K562 (cell line): ENCODE data around the gene GNG11. TPM values are rescaled to one million over a fixed set of nuclear protein-coding genes. Genes with fewer than 3 reads are reported as not detected.

Source experiments
- ATAC-seq: fragments of 200-7000 bp; cut with Tn5 transposase; 3 replicates; pipeline ENCODE4 v1.9.1; 2020; ENCODE audit warnings: moderate library complexity
- BruUV-seq: library from RNA; stranded (reverse); fragments of 400-500 nt; replicated peaks from 2 replicates; lab custom pipeline; 2021; lab: Mats Ljungman, UMichigan
- CTCF ChIA-PET: fragments of 300-600 bp; formaldehyde crosslinking; extraction: SDS; loops from one replicate; lab custom pipeline; 2021; ENCODE audit warnings: low intra/inter-chr PET ratio; lab: Yijun Ruan, JAX
- POLR2A ChIA-PET: fragments of 300-600, 350-650 bp; sonication (Branson Sonifier 250); formaldehyde crosslinking; extraction: SDS; loops from one replicate; lab custom pipeline; 2021; ENCODE audit warnings: antibody characterized with exemption, inconsistent platforms; lab: Yijun Ruan, JAX
- DNase-seq, 4 experiments: peaks; one replicate each; pipeline versions ENCODE4 v3.0.0 to v3.0.0-alpha.2; 2011 to 2018; ENCODE audit warnings: low spot score in 3 of 4, mixed read lengths in 3 of 4; ENCODE audit errors: extremely low read depth in 1 of 4
- FAIRE-seq: peaks from 2 replicates; lab custom pipeline; 2011; peaks lifted over from hg19 to GRCh38; lab: Jason Lieb, UNC
- H2AFZ ChIP-seq: 2 replicates; pipeline ENCODE4 v1.6.0; 2011; ENCODE audit warnings: low read depth, low read length, control low read depth, inconsistent platforms
- H3K27ac ChIP-seq: fragments of 200-600 bp; 3 replicates; pipeline ENCODE4 v1.8.0; 2011; ENCODE audit warnings: low read depth, mild to moderate bottlenecking, control low read depth, inconsistent platforms, low read length, moderate library complexity, mixed read lengths; ENCODE audit errors: extremely low read depth
- H3K27me3 ChIP-seq, 2 experiments: fragments of 300-600 bp in 1 of 2; 2 replicates in 1 of 2; 3 replicates in 1 of 2; pipeline versions ENCODE4 v1.6.0 to v1.8.0; 2011; ENCODE audit warnings: inconsistent platforms in 2 of 2, low read length in 2 of 2, mild to moderate bottlenecking in 1 of 2, mixed read lengths in 1 of 2, moderate library complexity in 1 of 2; ENCODE audit not compliant: control insufficient read depth in 2 of 2, insufficient read depth in 2 of 2
- H3K36me3 ChIP-seq: fragments of 300-600 bp; 3 replicates; pipeline ENCODE4 v1.8.0; 2011; ENCODE audit warnings: mild to moderate bottlenecking, low read length, inconsistent platforms; ENCODE audit not compliant: control insufficient read depth, insufficient read depth
- H3K4me1 ChIP-seq, 2 experiments: fragments of 200-600 bp in 1 of 2; replicated peaks in 1 of 2; 2 replicates in 1 of 2; 3 replicates in 1 of 2; pipeline versions ENCODE4 v1.5.1 to v1.8.0; 2011; ENCODE audit warnings: inconsistent platforms in 2 of 2, low read length in 2 of 2, mild to moderate bottlenecking in 1 of 2, mixed read lengths in 1 of 2, moderate library complexity in 1 of 2; ENCODE audit not compliant: control insufficient read depth in 2 of 2, insufficient read depth in 2 of 2
- H3K4me2 ChIP-seq: 2 replicates; pipeline ENCODE4 v1.6.1; 2011; ENCODE audit warnings: low read length, control low read depth, inconsistent platforms, mixed read lengths; ENCODE audit not compliant: insufficient read depth
- H3K4me3 ChIP-seq: fragments of 200-600 bp; sonication (generic), shearing (Covaris generic); 2 replicates; pipeline ENCODE4 v1.5.1; 2016; ENCODE audit warnings: control low read depth, inconsistent platforms
- H3K79me2 ChIP-seq: fragments of 200-600 bp; 3 replicates; pipeline ENCODE4 v1.8.0; 2011; ENCODE audit warnings: low read length, inconsistent platforms; ENCODE audit not compliant: control insufficient read depth, insufficient read depth
- H3K9ac ChIP-seq, 2 experiments: 2 replicates each; pipeline versions ENCODE4 v1.6.0 to v1.6.1; 2011; ENCODE audit warnings: low read depth in 2 of 2, low read length in 2 of 2, control low read depth in 1 of 2, inconsistent platforms in 1 of 2, mild to moderate bottlenecking in 1 of 2, mixed read lengths in 1 of 2; ENCODE audit not compliant: insufficient read depth in 1 of 2
- H3K9me1 ChIP-seq: one replicate; pipeline ENCODE4 v1.6.0; 2011; ENCODE audit warnings: inconsistent platforms, mild to moderate bottlenecking, low read length, moderate library complexity; ENCODE audit not compliant: control insufficient read depth, insufficient read depth
- H3K9me3 ChIP-seq: replicated peaks from 2 replicates; pipeline ENCODE4 v1.5.1; 2011; ENCODE audit warnings: low read depth, low read length, inconsistent platforms; ENCODE audit not compliant: control insufficient read depth, insufficient read depth
- H4K20me1 ChIP-seq: replicated peaks from 2 replicates; pipeline ENCODE4 v1.6.1; 2011; ENCODE audit warnings: low read length, inconsistent platforms, mixed read lengths; ENCODE audit not compliant: control insufficient read depth, insufficient read depth
- E2F1 ChIP-seq: sonication (generic); formaldehyde crosslinking; IDR thresholded peaks from 2 replicates; pipeline ENCODE4 v1.8.1; 2023; ENCODE audit warnings: mild to moderate bottlenecking, missing genetic modification reagents, moderate library complexity
- EZH2 ChIP-seq: IDR thresholded peaks from 2 replicates; pipeline ENCODE4 v1.6.1; 2012; ENCODE audit warnings: low read depth, mild to moderate bottlenecking, inconsistent platforms, low read length, borderline replicate concordance
- NELFE ChIP-seq: IDR thresholded peaks from 2 replicates; pipeline ENCODE4 v1.6.1; 2011; ENCODE audit warnings: mild to moderate bottlenecking; ENCODE audit not compliant: insufficient read depth, insufficient read length
- NFATC3 ChIP-seq: fragments of 450-650 bp; IDR thresholded peaks from 2 replicates; pipeline ENCODE4 v1.6.1; 2017; ENCODE audit warnings: mild to moderate bottlenecking
- PCBP1 ChIP-seq: fragments of 200-400 bp; formaldehyde crosslinking; IDR thresholded peaks from 2 replicates; pipeline ENCODE4 v1.6.1; 2018; ENCODE audit warnings: mild to moderate bottlenecking, low read depth, low read length; ENCODE audit not compliant: poor library complexity, severe bottlenecking
- TAL1 ChIP-seq: fragments of 450-650 bp; IDR thresholded peaks from 2 replicates; pipeline ENCODE4 v1.6.1; 2016; ENCODE audit warnings: mild to moderate bottlenecking
- TCF7L2 ChIP-seq: fragments of 150-350 bp; IDR thresholded peaks from 2 replicates; pipeline ENCODE4 v1.6.1; 2016; ENCODE audit warnings: low read depth, mild to moderate bottlenecking, low read length, moderate library complexity
- WGBS: fragments of 100-300 bp; shearing (Covaris generic); methylation state at CpG from one replicate; pipeline ENCODE4 v1.1.6; 2016; ENCODE audit warnings: low coverage, mixed read lengths; ENCODE audit not compliant: insufficient coverage; ENCODE audit errors: missing lambda C conversion rate; 5-methylcytosine and 5-hydroxymethylcytosine counted together
- in situ Hi-C: fragments of 300-500 bp; cut with MboI; formaldehyde crosslinking; loops from 4 replicates; pipeline ENCODE4 v1.15.0; 2018; ENCODE audit warnings: inconsistent platforms, mixed read lengths
- intact Hi-C: fragments of 100-400 bp; cut with micrococcal nuclease; formaldehyde crosslinking; loops from 2 replicates; pipeline ENCODE4 v1.14.2; 2022
- polyA plus RNA-seq, 8 experiments: library from polyadenylated mRNA; depleted of rRNA in 4 of 8; stranded (reverse) in 5 of 8; unstranded in 3 of 8; fragments of >200 nt; fragmentation: Nextera tagmentation in 2 of 8; fragmentation: Illumina TruSeq in 1 of 8; extraction: Ambion mirVana in 2 of 8; extraction: Trizol in 1 of 8; gene quantifications; 2 replicates each; pipeline versions ENCODE4 v1.2.1 to v1.2.3, GENCODE V29; 2011 to 2014; ENCODE audit warnings: inconsistent platforms in 1 of 8, missing spikeins in 1 of 8
- total RNA-seq, 7 experiments: library from RNA; depleted of rRNA in 6 of 7; stranded (reverse); fragments of >200 nt in 6 of 7; fragmentation: Illumina TruSeq in 2 of 7; extraction: Trizol in 2 of 7; gene quantifications; 2 replicates each; pipeline versions ENCODE4 v1.2.1 to v1.2.3, GENCODE V29; 2011 to 2021; ENCODE audit warnings: low replicate concordance in 1 of 7

GNG11 gene
- total and polyA plus RNA-seq, 9 of the 15 experiments (the other 6 are each of a cell fraction or from before 2014, with no cell fraction given), result 0.06 TPM; not detected in 8

DNA sequence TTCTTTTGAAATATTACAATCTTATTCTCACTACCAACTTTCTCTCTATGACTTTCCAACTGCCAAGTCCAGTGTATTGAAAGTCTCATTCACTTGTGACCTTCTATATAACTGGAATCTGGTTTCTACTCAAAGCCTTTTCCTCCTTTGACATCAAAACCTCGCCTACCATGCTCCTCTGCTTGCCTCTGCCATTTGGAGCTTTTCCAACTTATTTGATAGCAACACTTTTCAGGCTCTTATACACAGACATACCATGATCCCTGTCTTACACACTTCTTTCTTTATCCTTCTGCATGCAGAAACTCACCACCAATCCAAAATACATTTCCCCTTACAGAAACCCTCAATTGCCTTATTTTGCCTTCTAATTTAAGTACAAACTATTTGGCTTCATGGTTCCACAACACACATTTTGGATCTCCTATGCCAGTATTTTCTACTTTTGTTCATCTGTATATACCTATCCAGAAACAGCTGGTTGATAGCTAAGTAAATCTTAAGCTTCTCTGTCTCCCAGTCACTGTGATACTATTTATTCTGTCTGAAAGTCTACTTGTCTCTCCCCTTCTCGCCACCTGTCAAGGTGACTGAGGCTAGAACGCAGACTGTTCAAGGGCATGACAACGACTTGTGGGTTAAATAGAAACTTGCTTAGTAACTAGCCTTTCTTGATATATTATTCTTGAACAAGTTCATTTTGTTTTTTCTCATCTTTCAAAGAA is 22.4 kb downstream of the GNG11 start:
- POLR2A ChIA-PET, result interaction anchor here (0.9 kb wide), 1 partner anchor 9 kb away, joined by 3 read pairs; no protein-coding TSS in a partner anchor

More for the DNA sequence above, 22.4 kb downstream of the GNG11 start:
- Histone ChIP-seq H3K36me3 (no peaks in the 10 kb centered on the region), H3K27ac (no peak overlapping the region), H2AFZ (no peak overlapping the region), H3K79me2 (no peaks in the 10 kb centered on the region), H3K9me1 (no peaks in the 10 kb centered on the region), H3K9ac (no peak overlapping the region), H3K27me3 (no peaks in the 10 kb centered on the region), H3K4me2 (no peak overlapping the region), H3K4me1 (peaks cover 0 to 12% of the 10 kb centered on the region in 2 experiments; a peak in 2 of 5 replicates), H4K20me1 (no peaks in the 10 kb centered on the region), H3K4me3 (no peak overlapping the region), H3K9me3 (no peaks in the 10 kb centered on the region)
- no peak for TF ChIP-seq E2F1 (CRISPR knock-in tag)
- TF ChIP-seq NFATC3, result no peak
- TF ChIP-seq TCF7L2, result no peak
- no peak for TF ChIP-seq TAL1
- TF ChIP-seq EZH2, result no peak
- TF ChIP-seq PCBP1, result no peak
- TF ChIP-seq NELFE, result no peak
- peak; percentile 6 for FAIRE-seq
- 1% methylated on average over 4 of the region's 4 CpGs for WGBS
- BruUV-seq, result no TSS peak
- ATAC-seq, result no peak
- CTCF ChIA-PET, result no interaction called here
- no peak for DNase-seq
- intact Hi-C loops (no loop called here), in situ Hi-C loops (no loop called here)
